22Rv1 (cell line): ENCODE measurements around the gene SLC38A10.

ENCODE experiments used
- ZFX ChIP-seq: fragments of 450-650 bp; IDR thresholded peaks from 2 replicates; pipeline ENCODE4 v1.6.1; 2017; ENCODE audit warnings: antibody characterized with exemption, borderline replicate concordance
- TF ChIP-seq, protein P1 (sequence below): fragments of 450-650 bp; IDR thresholded peaks from 2 replicates; pipeline ENCODE4 v1.5.1; 2017; ENCODE audit warnings: mild to moderate bottlenecking

- TF ChIP-seq, protein P1, sequence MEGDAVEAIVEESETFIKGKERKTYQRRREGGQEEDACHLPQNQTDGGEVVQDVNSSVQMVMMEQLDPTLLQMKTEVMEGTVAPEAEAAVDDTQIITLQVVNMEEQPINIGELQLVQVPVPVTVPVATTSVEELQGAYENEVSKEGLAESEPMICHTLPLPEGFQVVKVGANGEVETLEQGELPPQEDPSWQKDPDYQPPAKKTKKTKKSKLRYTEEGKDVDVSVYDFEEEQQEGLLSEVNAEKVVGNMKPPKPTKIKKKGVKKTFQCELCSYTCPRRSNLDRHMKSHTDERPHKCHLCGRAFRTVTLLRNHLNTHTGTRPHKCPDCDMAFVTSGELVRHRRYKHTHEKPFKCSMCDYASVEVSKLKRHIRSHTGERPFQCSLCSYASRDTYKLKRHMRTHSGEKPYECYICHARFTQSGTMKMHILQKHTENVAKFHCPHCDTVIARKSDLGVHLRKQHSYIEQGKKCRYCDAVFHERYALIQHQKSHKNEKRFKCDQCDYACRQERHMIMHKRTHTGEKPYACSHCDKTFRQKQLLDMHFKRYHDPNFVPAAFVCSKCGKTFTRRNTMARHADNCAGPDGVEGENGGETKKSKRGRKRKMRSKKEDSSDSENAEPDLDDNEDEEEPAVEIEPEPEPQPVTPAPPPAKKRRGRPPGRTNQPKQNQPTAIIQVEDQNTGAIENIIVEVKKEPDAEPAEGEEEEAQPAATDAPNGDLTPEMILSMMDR, result no peak
- TF ChIP-seq ZFX, result no peak
Observed at GRCh38 chr17:81330884-81331245, 35.8 kb upstream of the SLC38A10 start.
